ENCODE results near the gene SALL4. TPM values are rescaled to one million over a fixed set of nuclear protein-coding genes. Genes with fewer than 3 reads are reported as not detected.
"Not testable (repeated sequence)": the region's sequence is repeated elsewhere in the genome, so short reads cannot be mapped to it uniquely, and the experiment has no call there.

The SALL4 gene
- total RNA-seq, 2 donors from 2014 or later, result not detected

- no peaks in the 10 kb centered on the region for H3K4me1 ChIP-seq (ENCODE audit: control insufficient read depth in 1 of 2, low read depth in 2 of 2)
- H3K4me3 ChIP-seq, result no peak overlapping the region
- DNase-seq (ENCODE audit: low spot score), result no peak
- TF ChIP-seq, protein P1, sequence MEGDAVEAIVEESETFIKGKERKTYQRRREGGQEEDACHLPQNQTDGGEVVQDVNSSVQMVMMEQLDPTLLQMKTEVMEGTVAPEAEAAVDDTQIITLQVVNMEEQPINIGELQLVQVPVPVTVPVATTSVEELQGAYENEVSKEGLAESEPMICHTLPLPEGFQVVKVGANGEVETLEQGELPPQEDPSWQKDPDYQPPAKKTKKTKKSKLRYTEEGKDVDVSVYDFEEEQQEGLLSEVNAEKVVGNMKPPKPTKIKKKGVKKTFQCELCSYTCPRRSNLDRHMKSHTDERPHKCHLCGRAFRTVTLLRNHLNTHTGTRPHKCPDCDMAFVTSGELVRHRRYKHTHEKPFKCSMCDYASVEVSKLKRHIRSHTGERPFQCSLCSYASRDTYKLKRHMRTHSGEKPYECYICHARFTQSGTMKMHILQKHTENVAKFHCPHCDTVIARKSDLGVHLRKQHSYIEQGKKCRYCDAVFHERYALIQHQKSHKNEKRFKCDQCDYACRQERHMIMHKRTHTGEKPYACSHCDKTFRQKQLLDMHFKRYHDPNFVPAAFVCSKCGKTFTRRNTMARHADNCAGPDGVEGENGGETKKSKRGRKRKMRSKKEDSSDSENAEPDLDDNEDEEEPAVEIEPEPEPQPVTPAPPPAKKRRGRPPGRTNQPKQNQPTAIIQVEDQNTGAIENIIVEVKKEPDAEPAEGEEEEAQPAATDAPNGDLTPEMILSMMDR (IDR thresholded peaks at IDR 0.05), result no peak
- H3K27me3 ChIP-seq (replicated peaks; ENCODE audit: insufficient read depth), result no peaks in the 10 kb centered on the region
- H3K27ac ChIP-seq, result no peak overlapping the region
- H3K9me3 ChIP-seq, result no peaks in the 10 kb centered on the region
- ATAC-seq (ENCODE audit: insufficient number of reproducible peaks, low FRiP score, low read depth), result no peak
- H3K36me3 ChIP-seq, result no peaks in the 10 kb centered on the region
Observed at GRCh38 chr20:51826372-51826771, 24.1 kb upstream of the SALL4 start.

GRCh38 chr20:51818479-51819008 is 16.2 kb upstream of the SALL4 start:
- DNase-seq (ENCODE audit: low spot score) (no peak), ATAC-seq (ENCODE audit: insufficient number of reproducible peaks, low FRiP score, low read depth) (no peak)
- Histone ChIP-seq H3K27me3 (replicated peaks; ENCODE audit: insufficient read depth) (no peaks in the 10 kb centered on the region), H3K9me3 (no peaks in the 10 kb centered on the region), H3K4me1 (ENCODE audit: control insufficient read depth in 1 of 2, low read depth in 2 of 2) (no peaks in the 10 kb centered on the region), H3K36me3 (no peaks in the 10 kb centered on the region), H3K27ac (no peak overlapping the region), H3K4me3 (no peak overlapping the region)
- TF ChIP-seq, protein P1 (IDR thresholded peaks at IDR 0.05), result no peak

- not testable (repeated sequence) for H3K4me1 ChIP-seq (ENCODE audit: control insufficient read depth in 1 of 2, low read depth in 2 of 2); H3K27me3 ChIP-seq (replicated peaks; ENCODE audit: insufficient read depth); H3K9me3 ChIP-seq; H3K27ac ChIP-seq; DNase-seq (ENCODE audit: low spot score); H3K4me3 ChIP-seq; ATAC-seq (ENCODE audit: insufficient number of reproducible peaks, low FRiP score, low read depth); H3K36me3 ChIP-seq
Observed at GRCh38 chr20:51816856-51817255, 14.5 kb upstream of the SALL4 start.

DNA sequence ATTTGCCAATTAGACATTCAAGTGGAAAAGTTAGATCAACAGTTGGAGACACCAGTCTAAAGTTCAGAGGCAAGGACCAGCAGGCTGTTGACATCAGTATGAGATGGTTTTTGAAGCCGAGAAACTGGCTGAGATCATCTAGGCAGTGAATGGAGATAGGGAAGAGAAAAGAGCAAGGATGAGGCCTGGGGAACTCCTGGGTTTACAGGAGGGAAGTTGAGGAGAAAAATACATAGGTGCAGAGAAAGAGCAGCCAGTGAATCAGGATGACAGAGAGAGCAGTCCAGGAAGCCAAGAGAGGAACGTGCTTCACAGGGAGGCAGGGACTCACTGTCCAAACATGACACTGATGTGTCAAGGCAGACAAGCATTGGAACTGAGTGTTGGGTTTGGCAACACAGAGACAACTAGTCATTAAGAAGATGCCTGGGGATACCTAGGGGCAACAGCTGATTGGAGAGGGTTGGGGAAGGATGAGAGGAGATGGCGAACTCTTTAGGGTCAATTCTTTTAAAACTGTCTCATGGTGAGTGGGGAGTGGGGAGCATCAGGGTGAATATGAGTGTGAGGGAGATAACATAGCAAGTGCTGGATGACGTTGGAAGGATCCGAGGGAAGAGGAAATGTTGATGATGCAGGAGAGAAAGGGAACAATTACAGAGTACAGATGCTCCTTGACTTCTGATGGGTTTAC is 13.2 kb upstream of the SALL4 start:
- DNase-seq (ENCODE audit: low spot score) (no peak), ATAC-seq (ENCODE audit: insufficient number of reproducible peaks, low FRiP score, low read depth) (no peak)
- TF ChIP-seq, protein P1 (IDR thresholded peaks at IDR 0.05), result no peak
- no peak overlapping the region for H3K27ac ChIP-seq
- H3K9me3 ChIP-seq, result no peaks in the 10 kb centered on the region
- no peaks in the 10 kb centered on the region for H3K36me3 ChIP-seq
- H3K4me1 ChIP-seq (ENCODE audit: control insufficient read depth in 1 of 2, low read depth in 2 of 2), result no peaks in the 10 kb centered on the region
- H3K27me3 ChIP-seq (replicated peaks; ENCODE audit: insufficient read depth), result no peaks in the 10 kb centered on the region
- no peak overlapping the region for H3K4me3 ChIP-seq

GRCh38 chr20:51812861-51813260 is 10.5 kb upstream of the SALL4 start:
- H3K4me3 ChIP-seq, result no peak overlapping the region
- TF ChIP-seq, protein P1 (IDR thresholded peaks at IDR 0.05), result no peak
- DNase-seq (ENCODE audit: low spot score) (no peak), ATAC-seq (ENCODE audit: insufficient number of reproducible peaks, low FRiP score, low read depth) (no peak)
- no peaks in the 10 kb centered on the region for H3K4me1 ChIP-seq (ENCODE audit: control insufficient read depth in 1 of 2, low read depth in 2 of 2)
- no peak overlapping the region for H3K27ac ChIP-seq
- H3K27me3 ChIP-seq (replicated peaks; ENCODE audit: insufficient read depth), result no peaks in the 10 kb centered on the region
- no peaks in the 10 kb centered on the region for H3K9me3 ChIP-seq
- no peaks in the 10 kb centered on the region for H3K36me3 ChIP-seq
